Endothelial cell of umbilical vein (primary cell): ENCODE data around the gene OR51E2. TPM values are rescaled to one million over a fixed set of nuclear protein-coding genes. Genes with fewer than 3 reads are reported as not detected.

Experiments
- BruUV-seq: library from RNA; stranded (reverse); fragments of 400-500 nt; replicated peaks from 2 replicates; lab custom pipeline; 2021; lab: Mats Ljungman, UMichigan
- CTCF ChIA-PET: fragments of 300-600, 350-600 bp; sonication (Branson Sonifier 250); formaldehyde crosslinking; loops from one replicate; lab custom pipeline; 2021; ENCODE audit warnings: antibody characterized with exemption, inconsistent platforms; lab: Charles Lee
- POLR2A ChIA-PET: fragments of 300-600, 350-600 bp; sonication (Branson Sonifier 250); formaldehyde crosslinking; loops from one replicate; lab custom pipeline; 2021; ENCODE audit warnings: antibody characterized with exemption, inconsistent platforms; lab: Charles Lee
- DNase-seq: peaks from one replicate; pipeline ENCODE4 v3.0.0-alpha.2; 2011; ENCODE audit warnings: low read depth, low spot score
- FAIRE-seq: peaks from 2 replicates; lab custom pipeline; 2011; peaks lifted over from hg19 to GRCh38; lab: Jason Lieb, UNC
- H2AFZ ChIP-seq: 2 replicates; pipeline ENCODE4 v1.6.0; 2012; ENCODE audit warnings: low read depth, low read length, control low read depth, inconsistent platforms
- H3K27ac ChIP-seq: 2 replicates; pipeline ENCODE4 v1.5.1; 2011; ENCODE audit warnings: low read depth, mild to moderate bottlenecking, control low read depth, low read length, moderate library complexity; ENCODE audit not compliant: insufficient read depth
- H3K27me3 ChIP-seq, 2 experiments: 2 replicates each; pipeline versions ENCODE4 v1.6.0 to v1.6.1; 2011; ENCODE audit warnings: low read length in 2 of 2, mixed read lengths in 1 of 2; ENCODE audit not compliant: control insufficient read depth in 2 of 2, insufficient read depth in 2 of 2
- H3K36me3 ChIP-seq, 2 experiments: 2 replicates in 1 of 2; 3 replicates in 1 of 2; pipeline ENCODE4 v1.5.1; 2011; ENCODE audit warnings: low read length in 2 of 2, mild to moderate bottlenecking in 1 of 2, moderate library complexity in 1 of 2; ENCODE audit not compliant: control insufficient read depth in 2 of 2, insufficient read depth in 2 of 2; ENCODE audit errors: extremely low read depth in 1 of 2
- H3K4me1 ChIP-seq: 3 replicates; pipeline ENCODE4 v1.5.1; 2011; ENCODE audit warnings: mild to moderate bottlenecking, low read length; ENCODE audit not compliant: control insufficient read depth, insufficient read depth; ENCODE audit errors: extremely low read depth
- H3K4me2 ChIP-seq: 2 replicates; pipeline ENCODE4 v1.6.1; 2011; ENCODE audit warnings: low read length, control low read depth, mixed read lengths; ENCODE audit not compliant: insufficient read depth
- H3K4me3 ChIP-seq, 3 experiments: fragments of 200-600 bp in 1 of 3; sonication (generic), shearing (Covaris generic) in 1 of 3; replicated peaks in 1 of 3; 2 replicates each; pipeline ENCODE4 v1.5.1; 2011 to 2016; ENCODE audit warnings: control low read depth in 3 of 3, low read length in 3 of 3, mild to moderate bottlenecking in 2 of 3, inconsistent platforms in 1 of 3, low read depth in 1 of 3, moderate library complexity in 1 of 3; ENCODE audit not compliant: insufficient read depth in 1 of 3
- H3K79me2 ChIP-seq: 2 replicates; pipeline ENCODE4 v1.6.0; 2012; ENCODE audit warnings: low read length, inconsistent platforms; ENCODE audit not compliant: control insufficient read depth, insufficient read depth
- H3K9ac ChIP-seq: replicated peaks from 2 replicates; pipeline ENCODE3; 2011; ENCODE audit warnings: low read length, control low read depth; ENCODE audit not compliant: insufficient read depth; ENCODE audit errors: extremely low read depth
- H3K9me1 ChIP-seq: replicated peaks from 3 replicates; pipeline ENCODE4 v1.6.0; 2011; ENCODE audit warnings: mild to moderate bottlenecking, low read length; ENCODE audit not compliant: control insufficient read depth, insufficient read depth; ENCODE audit errors: extremely low read depth
- H3K9me3 ChIP-seq: replicated peaks from 2 replicates; pipeline ENCODE4 v1.5.1; 2012; ENCODE audit warnings: low read length, inconsistent platforms; ENCODE audit not compliant: control insufficient read depth, insufficient read depth
- H4K20me1 ChIP-seq: replicated peaks from 2 replicates; pipeline ENCODE3; 2011; ENCODE audit warnings: mild to moderate bottlenecking, low read length; ENCODE audit not compliant: control insufficient read depth, insufficient read depth; ENCODE audit errors: extremely low read depth
- CTCF ChIP-seq, 2 donors: IDR thresholded peaks; 1 replicate in 1 of 2; 2 replicates in 1 of 2; pipeline ENCODE4 v1.5.1; 2011; ENCODE audit warnings: low read length in 2 of 2, mild to moderate bottlenecking in 2 of 2, moderate library complexity in 2 of 2, control low read depth in 1 of 2, inconsistent platforms in 1 of 2, low read depth in 1 of 2; ENCODE audit not compliant: insufficient read depth in 1 of 2; ENCODE audit errors: extremely low read depth in 1 of 2
- EZH2 ChIP-seq: IDR thresholded peaks from 2 replicates; pipeline ENCODE4 v1.6.1; 2012; ENCODE audit warnings: borderline replicate concordance, low read depth, mild to moderate bottlenecking, moderate library complexity, low read length, inconsistent platforms; ENCODE audit not compliant: severe bottlenecking
- FOS ChIP-seq: IDR thresholded peaks from 2 replicates; pipeline ENCODE4 v1.6.1; 2011; ENCODE audit warnings: mild to moderate bottlenecking, low read length, moderate library complexity, borderline replicate concordance; ENCODE audit not compliant: insufficient read depth
- GATA2 ChIP-seq: IDR thresholded peaks from 2 replicates; pipeline ENCODE4 v1.7.0; 2011; ENCODE audit warnings: low read depth, mild to moderate bottlenecking, moderate library complexity, mixed read lengths, low read length; ENCODE audit not compliant: insufficient read length, insufficient read depth
- JUN ChIP-seq: IDR thresholded peaks from 2 replicates; pipeline ENCODE4 v1.6.1; 2011; ENCODE audit warnings: borderline replicate concordance, low read depth; ENCODE audit not compliant: insufficient read length, insufficient read depth
- MYC ChIP-seq: IDR thresholded peaks from one replicate; pipeline ENCODE4 v1.6.1; 2011; ENCODE audit warnings: mild to moderate bottlenecking, low read depth, low read length
- POLR2A ChIP-seq: IDR thresholded peaks from 2 replicates; pipeline ENCODE4 v1.6.1; 2012; ENCODE audit warnings: low read depth, mild to moderate bottlenecking, control low read depth, low read length
- POLR2AphosphoS5 ChIP-seq: IDR thresholded peaks from 2 replicates; pipeline ENCODE4 v1.6.1; 2012; ENCODE audit warnings: low read depth, mild to moderate bottlenecking, control low read depth, low read length, moderate library complexity; ENCODE audit not compliant: insufficient read depth
- dilution Hi-C: fragments of 300-500 bp; cut with MboI; formaldehyde crosslinking; loops from one replicate; pipeline ENCODE4 v1.15.0; 2019; ENCODE audit warnings: low sequenced_read_pairs; ENCODE audit not compliant: extremely low pct_ligation_motif_present
- intact Hi-C: fragments of 100-400 bp; cut with micrococcal nuclease; formaldehyde crosslinking; loops from one replicate; pipeline ENCODE4 v1.10.0; 2022
- polyA plus RNA-seq, 4 experiments: library from polyadenylated mRNA; depleted of rRNA in 3 of 4; stranded (reverse) in 3 of 4; unstranded in 1 of 4; fragments of >200 nt; gene quantifications; 2 replicates each; pipeline versions ENCODE4 v1.2.1 to v1.2.3, GENCODE V29; 2011 to 2012; ENCODE audit warnings: missing spikeins in 1 of 4
- total RNA-seq: library from RNA; stranded (reverse); gene quantifications from 2 replicates; pipeline ENCODE4 v1.2.3, GENCODE V29; 2021
- TF ChIP-seq, protein P1 (sequence below): IDR thresholded peaks from 2 replicates; pipeline ENCODE4 v1.6.1; 2011; ENCODE audit not compliant: insufficient read depth, insufficient read length

The OR51E2 gene
- total and polyA plus RNA-seq, 2 donors (not counting 3 experiments of a cell fraction or from before 2014, with no cell fraction given): not detected

- H3K4me3 ChIP-seq: no peak overlapping the region
- TF ChIP-seq EZH2: no peak
- TF ChIP-seq FOS: no peak
- TF ChIP-seq, protein P1, sequence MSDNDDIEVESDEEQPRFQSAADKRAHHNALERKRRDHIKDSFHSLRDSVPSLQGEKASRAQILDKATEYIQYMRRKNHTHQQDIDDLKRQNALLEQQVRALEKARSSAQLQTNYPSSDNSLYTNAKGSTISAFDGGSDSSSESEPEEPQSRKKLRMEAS: no peak
- no peak for TF ChIP-seq JUN
- TF ChIP-seq POLR2AphosphoS5: no peak
- TF ChIP-seq GATA2: no peak
- no peak for TF ChIP-seq CTCF (IDR thresholded peaks at IDR 0.05; ENCODE audit: extremely low read depth in 1 of 2, insufficient read depth in 1 of 2, low read depth in 1 of 2, low read length in 2 of 2)
- no peak for TF ChIP-seq MYC
- TF ChIP-seq POLR2A: no peak
- dilution Hi-C loops: no loop called here
- no peaks in the 10 kb centered on the region for H3K79me2 ChIP-seq
- no peak overlapping the region for H3K27ac ChIP-seq
- no peaks in the 10 kb centered on the region for H3K36me3 ChIP-seq
- no peak overlapping the region for H3K9ac ChIP-seq
- BruUV-seq: no TSS peak
- intact Hi-C loops: no loop called here
- FAIRE-seq (no peak), DNase-seq (no peak)
- ChIA-PET CTCF (no interaction called here), POLR2A (no interaction called here)
- H3K9me3 ChIP-seq: no peaks in the 10 kb centered on the region
- no peak overlapping the region for H3K4me2 ChIP-seq
- H3K9me1 ChIP-seq: no peaks in the 10 kb centered on the region
- no peaks in the 10 kb centered on the region for H4K20me1 ChIP-seq
- no peak overlapping the region for H2AFZ ChIP-seq
- no peaks in the 10 kb centered on the region for H3K27me3 ChIP-seq
- no peaks in the 10 kb centered on the region for H3K4me1 ChIP-seq
Measured at GRCh38 chr11:4664786-4665185, 32.9 kb downstream of the OR51E2 start.
